ENCODE data around the gene KCNH2. TPM values are rescaled to one million over a fixed set of nuclear protein-coding genes. Genes with fewer than 3 reads are reported as not detected.

Gene KCNH2
- total RNA-seq, 1 experiment from 2014 or later = 0.09 TPM

GRCh38 chr7:150992051-150992640 lies 14.0 kb upstream of the KCNH2 start:
- no peaks in the 10 kb centered on the region for H3K36me3 Mint-ChIP-seq (ENCODE audit: insufficient read depth, unreplicated experiment)
- no peak overlapping the region for H3K27ac Mint-ChIP-seq (ENCODE audit: low read depth, unreplicated experiment)
- POLR2A ChIA-PET = interaction anchor here (0.6 kb wide), 1 partner anchor 47 kb away, joined by 3 read pairs; no protein-coding TSS in a partner anchor
- H3K27me3 Mint-ChIP-seq (ENCODE audit: insufficient read depth, unreplicated experiment) = peaks cover 11% of the 10 kb centered on the region
- H3K4me1 Mint-ChIP-seq (ENCODE audit: insufficient read depth, unreplicated experiment) = peaks cover 7% of the 10 kb centered on the region
- no TSS peak for BruUV-seq (replicated peaks)
- CTCF ChIA-PET = interaction anchor here (1.0 to 3.5 kb wide), 2 partner anchors 26 to 94 kb away, joined by 3 to 14 read pairs (median 8); no protein-coding TSS in a partner anchor
- peaks cover 18% of the 10 kb centered on the region for H3K9me3 Mint-ChIP-seq (ENCODE audit: unreplicated experiment)
- TF ChIP-seq CTCF (IDR thresholded peaks at IDR 0.05; ENCODE audit: unreplicated experiment) = no peak
- no peak for DNase-seq (ENCODE audit: unreplicated experiment)
- intact Hi-C loops (cut with micrococcal nuclease) = no loop called here
- no peak overlapping the region for H3K4me3 Mint-ChIP-seq (ENCODE audit: unreplicated experiment)

- Mint-ChIP-seq H3K27me3 (ENCODE audit: insufficient read depth, unreplicated experiment) (peaks cover 11% of the 10 kb centered on the region), H3K4me1 (ENCODE audit: insufficient read depth, unreplicated experiment) (peaks cover 7% of the 10 kb centered on the region), H3K4me3 (ENCODE audit: unreplicated experiment) (no peak within 1 kb of the TSS), H3K36me3 (ENCODE audit: insufficient read depth, unreplicated experiment) (no peaks in the 10 kb centered on the region), H3K27ac (ENCODE audit: low read depth, unreplicated experiment) (no peak within 1 kb of the TSS), H3K9me3 (ENCODE audit: unreplicated experiment) (peaks cover 18% of the 10 kb centered on the region)
- ChIA-PET CTCF (interaction anchor here (0.5 to 3.5 kb wide), 5 partner anchors 61 to 212 kb away, joined by 3 to 14 read pairs (median 3); no protein-coding TSS in a partner anchor), POLR2A (no interaction called here)
- BruUV-seq (replicated peaks) = no TSS peak
- TF ChIP-seq CTCF (IDR thresholded peaks at IDR 0.05; ENCODE audit: unreplicated experiment) = no peak
- DNase-seq (ENCODE audit: unreplicated experiment) = peak; percentile 24
- intact Hi-C loops (cut with micrococcal nuclease) = no loop called here
Observed at GRCh38 chr7:150990416-150991186, 12.5 kb upstream of the KCNH2 start, which contains the start of gene NOS3. Gene NOS3, plus strand, starts transcription at chr7:150991017. Its CDS starts 2,787 bp downstream, at chr7:150993804.

GRCh38 chr7:150989456-150989855 lies 11.3 kb upstream of the KCNH2 start:
- no peak for DNase-seq (ENCODE audit: unreplicated experiment)
- POLR2A ChIA-PET = no interaction called here
- CTCF ChIA-PET = interaction anchor here (0.6 to 3.5 kb wide), 10 partner anchors 27 to 1195 kb away, joined by 3 to 14 read pairs (median 4); no protein-coding TSS in a partner anchor
- H3K27me3 Mint-ChIP-seq (ENCODE audit: insufficient read depth, unreplicated experiment) = peaks cover 11% of the 10 kb centered on the region
- H3K27ac Mint-ChIP-seq (ENCODE audit: low read depth, unreplicated experiment) = no peak overlapping the region
- no peak overlapping the region for H3K4me3 Mint-ChIP-seq (ENCODE audit: unreplicated experiment)
- intact Hi-C loops (cut with micrococcal nuclease) = loop anchor here (5.0 kb wide), 1 partner anchor 542 kb away; no protein-coding TSS in a partner anchor
- H3K36me3 Mint-ChIP-seq (ENCODE audit: insufficient read depth, unreplicated experiment) = no peaks in the 10 kb centered on the region
- no peak for TF ChIP-seq CTCF (IDR thresholded peaks at IDR 0.05; ENCODE audit: unreplicated experiment)
- BruUV-seq (replicated peaks) = no TSS peak
- H3K4me1 Mint-ChIP-seq (ENCODE audit: insufficient read depth, unreplicated experiment) = peaks cover 7% of the 10 kb centered on the region
- peaks cover 18% of the 10 kb centered on the region for H3K9me3 Mint-ChIP-seq (ENCODE audit: unreplicated experiment)
